ENCODE measurements around the gene ZNF587. TPM values are rescaled to one million over a fixed set of nuclear protein-coding genes. Genes with fewer than 3 reads are reported as not detected.
A peak's percentile ranks its signal among the peaks of the same experiment; 100 is the strongest.
"Not testable (repeated sequence)": the region's sequence is repeated elsewhere in the genome, so short reads cannot be mapped to it uniquely, and the experiment has no call there.

The ZNF587 gene
- polyA plus RNA-seq (ENCODE audit: insufficient read length): 54.5 TPM
- long read RNA-seq, donor 1, full-length matches to known transcripts: 4 of 22 reads
- long read RNA-seq, donor 1, partial matches to known transcripts: 18 of 22 reads
- long read RNA-seq, donor 1, other reads (novel, unspliced or antisense): 0 of 22 reads
- long read RNA-seq, donor 2, full-length matches to known transcripts: 3 of 3 reads
- long read RNA-seq, donor 2, partial matches to known transcripts: 0 of 3 reads
- long read RNA-seq, donor 2, other reads (novel, unspliced or antisense): 0 of 3 reads
- long read RNA-seq, donor 3, partial matches to known transcripts: 0 of 1 reads
- long read RNA-seq, donor 3, other reads (novel, unspliced or antisense): 0 of 1 reads
- long read RNA-seq, donor 4, full-length matches to known transcripts: 1 of 1 reads
- long read RNA-seq, donor 4, partial matches to known transcripts: 0 of 1 reads
- long read RNA-seq, donor 4, other reads (novel, unspliced or antisense): 0 of 1 reads
- long read RNA-seq, donor 5, partial matches to known transcripts: 11 of 21 reads
- long read RNA-seq, donor 5, other reads (novel, unspliced or antisense): 10 of 21 reads
- long read RNA-seq, donor 6, full-length matches to known transcripts: 3 of 3 reads
- long read RNA-seq, donor 6, partial matches to known transcripts: 0 of 3 reads
- long read RNA-seq, donor 6, other reads (novel, unspliced or antisense): 0 of 3 reads
- long read RNA-seq, donor 7, full-length matches to known transcripts: 3 of 3 reads
- long read RNA-seq, donor 7, partial matches to known transcripts: 0 of 3 reads
- long read RNA-seq, donor 7, other reads (novel, unspliced or antisense): 0 of 3 reads
- long read RNA-seq, donor 8, full-length matches to known transcripts: 2 of 2 reads
- long read RNA-seq, donor 8, partial matches to known transcripts: 0 of 2 reads
- long read RNA-seq, donor 8, other reads (novel, unspliced or antisense): 0 of 2 reads

DNA sequence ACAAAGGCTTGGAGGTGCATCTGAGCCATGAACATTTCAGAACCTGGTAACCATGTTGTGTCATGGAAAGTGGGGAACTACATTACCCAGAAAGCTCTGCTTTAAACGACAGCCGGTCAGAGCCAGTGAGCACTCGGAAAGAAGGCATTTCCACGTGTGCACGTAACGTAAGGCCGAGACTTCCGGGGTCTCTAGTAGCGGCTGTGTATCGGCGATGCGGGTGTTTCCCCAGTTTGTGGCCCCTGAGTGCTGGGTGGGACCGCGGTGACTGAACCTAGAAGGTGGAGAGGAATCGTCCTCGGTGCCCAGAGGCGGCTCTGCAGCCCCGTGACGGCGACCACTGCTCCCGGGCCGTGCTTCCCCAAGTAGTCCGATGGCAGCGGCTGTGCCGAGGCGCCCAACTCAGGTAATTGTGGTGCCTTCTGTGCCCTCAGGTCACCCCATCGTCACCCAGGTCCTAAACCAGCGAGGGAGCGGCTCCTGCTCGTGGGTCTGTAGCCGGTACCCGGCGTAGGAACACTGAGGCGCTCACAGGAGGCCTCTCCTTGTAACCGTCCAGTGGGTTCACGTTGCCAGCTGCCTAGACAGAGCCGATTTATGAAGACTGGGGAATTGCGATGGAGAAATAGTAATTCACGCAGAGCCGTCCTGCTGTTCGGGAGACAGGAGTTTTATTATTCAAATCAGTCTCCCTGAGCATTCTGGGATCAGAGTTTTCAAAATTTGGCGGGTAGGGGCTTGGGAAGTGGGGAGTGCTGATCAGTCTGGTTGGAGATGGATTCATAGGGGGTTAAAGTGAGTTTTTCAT lies at the start of gene ZNF587:
Gene ZNF587, plus strand, starts transcription at position 194 of the 808 bp plus-strand sequence. Its CDS starts 180 bp downstream, at position 374.
- DNase-seq: peak; percentile 78

DNA sequence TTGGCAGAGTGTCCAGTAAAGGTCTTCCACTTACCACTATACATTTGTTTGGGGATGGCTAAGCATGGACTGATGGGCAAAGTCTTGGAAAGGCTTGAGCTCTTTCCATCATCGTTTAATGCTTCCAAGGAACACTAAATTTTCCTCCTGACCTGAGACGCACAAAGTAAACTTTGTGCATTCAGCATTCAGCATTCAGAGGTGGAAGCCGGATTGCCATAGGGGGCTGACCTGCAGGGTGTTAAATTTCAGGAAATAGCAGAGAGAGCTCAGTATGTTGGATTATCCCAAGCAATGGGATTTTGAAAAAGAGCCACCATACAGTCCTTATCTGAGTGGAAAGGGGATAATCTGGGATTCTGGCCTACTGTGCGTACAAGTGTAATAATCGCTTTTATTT lies 49.0 kb upstream of the ZNF587 start:
- no peak for DNase-seq

DNA sequence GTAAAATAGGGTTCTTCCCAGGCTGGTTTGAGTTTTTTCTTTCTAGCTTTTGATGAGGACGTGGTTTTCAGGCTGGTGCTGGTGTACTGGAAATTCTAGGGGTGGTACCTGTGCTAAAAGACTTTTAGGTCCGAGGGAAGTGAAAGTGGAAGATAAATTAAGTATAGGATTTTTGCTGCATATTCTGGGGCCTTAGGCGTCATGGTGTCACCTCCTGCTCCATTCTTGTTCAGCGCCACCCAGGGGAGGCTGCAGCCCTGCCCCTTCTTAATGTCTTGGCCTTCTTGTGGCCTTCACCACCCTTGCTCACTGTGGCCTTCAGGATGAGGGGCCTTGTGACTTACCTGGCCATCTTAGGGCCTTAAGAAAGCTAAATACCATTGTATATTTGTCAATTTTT lies 47.4 kb upstream of the ZNF587 start:
- no peak for DNase-seq

DNA sequence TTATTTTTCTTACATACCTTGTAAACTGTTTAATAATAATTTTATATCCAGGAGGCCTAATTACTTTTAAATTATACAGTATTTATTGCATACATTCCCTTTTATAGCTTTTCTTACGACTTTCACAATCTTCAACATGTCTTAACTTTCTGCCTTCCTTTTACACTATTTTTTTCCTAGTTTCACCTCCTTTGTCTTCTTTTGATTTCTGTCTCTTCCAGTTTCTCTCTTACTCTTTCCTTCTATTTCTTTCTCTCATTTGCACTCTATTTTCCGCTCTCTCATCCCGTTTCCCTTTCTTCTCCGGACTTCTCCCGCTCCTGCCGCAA lies 46.4 kb upstream of the ZNF587 start:
- DNase-seq: no peak

DNA sequence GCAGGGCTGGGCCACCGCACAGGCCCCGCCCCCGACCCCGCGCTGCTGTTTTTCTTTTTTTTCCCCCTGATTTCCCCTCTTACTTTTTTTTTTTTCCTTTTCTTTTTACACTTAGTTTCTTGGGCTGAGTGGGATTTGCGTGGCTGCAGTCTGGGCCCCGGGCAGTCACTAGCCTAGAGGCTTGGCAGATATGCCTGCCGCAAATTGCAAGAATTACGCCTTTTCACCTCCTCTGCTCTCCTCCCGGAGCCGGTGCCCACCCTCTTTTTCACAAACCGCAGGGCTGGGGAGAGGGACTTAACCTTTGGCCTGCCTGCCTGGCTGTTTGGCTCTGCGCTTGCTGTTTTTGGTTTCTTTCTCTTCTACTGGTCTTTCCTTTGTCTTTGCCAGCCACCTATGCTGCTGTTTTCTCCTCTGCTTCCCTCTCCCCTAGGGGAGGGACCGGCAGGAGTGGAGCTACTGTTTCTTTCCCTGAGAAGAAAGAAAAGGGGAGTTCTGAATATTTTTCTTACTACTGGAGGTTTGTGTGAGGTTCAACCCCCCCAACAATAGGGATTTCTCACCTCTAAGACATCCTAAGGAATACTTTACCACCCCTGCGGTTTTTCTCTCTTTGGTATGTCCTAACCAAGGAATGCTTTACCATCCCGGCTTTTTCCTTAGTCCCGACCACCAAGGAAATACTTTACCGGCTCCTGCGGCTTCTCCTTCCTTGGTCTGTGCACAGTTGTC lies 45.9 kb upstream of the ZNF587 start:
- peak; percentile 53 for DNase-seq

DNA sequence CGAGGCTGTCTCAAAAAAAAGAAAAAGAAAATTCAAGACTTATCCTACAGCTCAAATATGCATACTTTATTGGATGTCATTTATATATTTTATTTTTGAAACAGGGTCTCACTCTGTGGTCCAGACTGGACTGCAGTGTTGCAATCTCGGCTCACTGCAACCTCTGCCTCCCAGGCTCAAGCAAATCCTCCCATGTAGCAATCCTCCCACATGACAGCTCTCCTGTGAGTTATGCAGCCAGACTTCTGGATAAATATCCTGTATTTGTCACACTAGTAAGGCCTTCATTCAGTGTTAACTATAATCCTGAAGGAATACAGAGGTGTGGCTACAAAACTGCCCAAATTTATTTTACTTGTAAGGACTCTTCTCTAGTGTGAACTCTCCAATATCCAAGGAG lies 42.1 kb upstream of the ZNF587 start:
- no peak for DNase-seq

DNA sequence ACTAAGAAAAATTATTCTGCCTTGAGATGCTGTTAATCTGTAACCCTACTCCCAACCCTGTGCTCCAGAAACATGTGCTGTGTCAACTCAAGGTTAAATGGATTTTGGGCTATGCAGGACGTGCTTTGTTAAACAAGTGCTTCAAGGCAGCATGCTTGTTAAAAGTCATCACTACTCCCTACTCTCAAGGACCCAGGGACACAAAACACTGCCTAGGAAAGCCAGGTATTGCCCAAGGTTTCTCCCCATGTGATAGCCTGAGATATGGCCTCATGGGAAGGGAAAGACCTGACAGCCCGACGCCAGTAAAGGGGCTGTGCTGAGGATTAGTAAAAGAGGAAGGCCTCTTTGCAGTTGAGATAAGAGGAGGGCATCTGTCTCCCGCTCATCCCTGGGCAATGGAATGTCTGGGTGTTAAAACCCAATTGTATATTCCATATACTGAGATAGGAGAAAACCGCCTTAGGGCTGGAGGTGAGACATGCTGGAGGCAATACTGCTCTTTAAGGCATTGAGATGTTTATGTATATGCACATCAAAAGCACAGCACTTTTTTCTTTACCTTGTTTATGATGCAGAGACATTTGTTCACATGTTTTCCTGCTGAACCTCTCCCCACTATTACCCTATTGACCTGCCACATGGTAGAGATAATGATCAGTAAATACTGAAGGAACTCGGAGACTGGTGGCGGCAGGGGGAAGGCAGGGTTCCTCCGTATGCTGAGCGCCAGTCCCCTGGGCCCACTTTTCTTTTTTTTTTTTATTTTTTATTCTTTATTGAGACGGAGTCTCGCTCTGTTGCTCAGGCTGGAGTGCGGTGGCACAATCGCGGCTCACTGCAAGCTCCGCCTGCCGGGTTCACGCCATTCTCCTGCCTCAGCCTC lies 39.0 kb upstream of the ZNF587 start:
- DNase-seq: not testable (repeated sequence)

DNA sequence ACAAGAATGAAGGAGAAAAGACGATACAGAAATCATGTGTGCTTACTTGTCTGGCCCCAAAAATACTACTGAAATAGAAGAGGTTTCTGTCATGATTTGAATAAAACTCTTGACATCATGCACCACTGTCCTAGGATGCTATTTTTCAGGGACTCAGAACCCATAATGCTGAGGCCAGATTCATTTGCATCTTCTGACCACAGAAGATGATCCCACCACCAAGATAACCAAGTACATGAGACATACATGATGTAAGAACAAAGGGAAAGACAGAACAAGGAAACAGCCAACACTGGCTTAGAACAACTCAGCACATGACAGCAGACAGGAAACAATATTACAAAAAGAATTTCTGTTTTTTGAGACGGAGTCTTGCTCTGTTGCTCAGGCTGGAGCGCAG lies 37.4 kb upstream of the ZNF587 start:
- DNase-seq: no peak

DNA sequence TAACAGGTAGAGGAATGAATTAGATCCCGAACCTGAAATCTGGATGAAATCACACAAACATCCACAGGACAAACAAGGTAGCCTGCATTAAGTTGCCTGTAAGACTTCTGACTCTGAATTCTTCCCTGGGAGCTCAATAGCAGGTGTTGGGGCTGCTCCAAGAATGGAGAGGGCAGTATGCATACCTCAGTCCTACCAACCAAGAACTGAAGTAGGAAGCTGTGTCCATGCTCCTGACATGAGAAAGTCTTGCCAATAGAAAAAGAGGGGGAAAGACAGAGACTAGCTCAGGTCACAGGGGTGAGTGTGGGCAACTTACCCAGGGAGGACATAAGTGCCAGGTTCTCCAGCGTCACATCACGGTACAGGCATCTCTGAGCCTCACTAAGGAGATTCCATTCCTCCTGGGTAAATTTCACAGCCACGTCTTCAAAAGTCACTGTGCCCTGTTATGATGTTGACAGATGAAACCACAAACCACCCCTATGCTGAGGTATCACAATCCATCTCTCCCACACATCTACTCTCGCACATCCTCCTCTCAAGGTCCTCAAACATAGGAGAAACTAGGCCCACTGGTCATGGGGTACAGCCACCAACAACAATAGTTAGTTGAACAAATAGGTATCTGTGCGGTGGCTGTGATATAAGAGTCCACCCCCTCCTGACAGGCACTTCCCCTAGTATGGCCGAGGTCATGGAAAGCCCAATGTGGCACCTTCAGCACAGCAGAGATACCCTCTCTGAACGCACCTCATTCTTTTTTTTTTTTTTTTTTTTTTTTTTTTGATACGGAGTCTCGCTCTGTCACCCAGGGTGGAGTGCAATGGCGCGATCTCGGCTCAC lies 36.5 kb upstream of the ZNF587 start:
- DNase-seq: not testable (repeated sequence)

DNA sequence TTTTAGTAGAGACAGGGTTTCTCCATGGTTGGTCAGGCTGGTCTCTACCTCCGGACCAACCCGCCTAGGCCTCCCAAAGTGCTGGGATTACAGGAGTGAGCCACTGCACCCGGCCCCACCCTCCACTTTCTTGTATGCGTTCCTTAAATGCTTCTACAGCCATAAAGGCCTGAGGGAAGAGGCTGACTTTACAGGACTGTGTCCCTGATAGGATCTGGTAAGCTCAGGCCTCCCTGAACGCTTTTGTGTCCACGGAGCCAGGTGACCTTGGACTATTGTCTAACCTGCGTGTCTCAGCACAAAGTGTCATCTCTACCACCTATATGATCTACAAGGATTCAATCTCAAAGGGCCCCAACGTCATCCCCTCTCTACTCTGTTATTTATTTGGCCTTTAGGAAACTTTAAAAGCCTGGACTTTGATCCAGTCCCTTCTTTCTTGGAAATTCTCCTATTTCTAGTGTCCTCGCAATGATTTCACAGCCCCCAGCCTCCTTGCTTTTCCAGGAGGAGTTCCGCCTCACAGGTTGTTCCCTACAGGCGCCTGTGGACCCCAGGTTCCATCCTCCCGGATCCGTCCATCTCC lies 35.6 kb upstream of the ZNF587 start:
- no peak for DNase-seq

DNA sequence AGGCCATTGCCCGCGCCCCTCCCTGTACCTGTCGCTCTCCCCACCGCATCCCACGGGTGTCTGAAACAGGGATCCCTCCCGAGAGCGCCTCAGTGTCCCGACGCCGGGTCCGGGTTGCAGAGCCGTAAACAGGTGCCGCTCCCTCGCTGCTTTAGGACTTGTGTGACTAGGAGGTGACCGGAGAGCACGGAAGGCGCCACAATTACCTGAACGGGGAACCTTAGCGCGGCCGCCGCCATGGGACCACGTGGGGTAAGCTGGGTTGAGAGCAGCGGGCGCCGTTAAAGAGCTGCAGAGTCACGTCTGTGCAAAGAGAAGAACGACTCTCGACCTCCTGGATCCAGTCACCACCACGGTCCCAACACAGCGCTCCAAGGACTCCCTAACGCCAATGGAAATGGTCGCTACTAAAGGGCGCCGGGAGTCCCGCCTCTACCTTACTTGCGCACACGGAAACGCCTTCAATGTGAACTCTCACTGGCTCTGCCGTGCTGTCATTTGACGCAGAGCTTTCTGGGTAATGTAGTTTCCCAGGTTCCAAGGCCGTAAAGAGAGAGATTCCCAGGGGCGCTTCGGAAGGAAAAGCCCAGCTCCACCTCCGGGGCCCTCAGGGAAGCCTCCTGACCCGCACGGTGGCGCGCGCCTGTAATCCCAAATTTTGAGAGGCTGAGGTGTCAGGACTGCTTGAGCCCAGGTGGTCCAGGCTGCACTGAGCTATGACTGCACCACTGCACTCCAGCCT lies 35.0 kb upstream of the ZNF587 start, which contains the start of gene ZNF552:
Gene ZNF552, minus strand, starts transcription at position 409 of the 742 bp plus-strand sequence. Its CDS starts 170 bp downstream, at position 239.
- DNase-seq: peak; percentile 89

DNA sequence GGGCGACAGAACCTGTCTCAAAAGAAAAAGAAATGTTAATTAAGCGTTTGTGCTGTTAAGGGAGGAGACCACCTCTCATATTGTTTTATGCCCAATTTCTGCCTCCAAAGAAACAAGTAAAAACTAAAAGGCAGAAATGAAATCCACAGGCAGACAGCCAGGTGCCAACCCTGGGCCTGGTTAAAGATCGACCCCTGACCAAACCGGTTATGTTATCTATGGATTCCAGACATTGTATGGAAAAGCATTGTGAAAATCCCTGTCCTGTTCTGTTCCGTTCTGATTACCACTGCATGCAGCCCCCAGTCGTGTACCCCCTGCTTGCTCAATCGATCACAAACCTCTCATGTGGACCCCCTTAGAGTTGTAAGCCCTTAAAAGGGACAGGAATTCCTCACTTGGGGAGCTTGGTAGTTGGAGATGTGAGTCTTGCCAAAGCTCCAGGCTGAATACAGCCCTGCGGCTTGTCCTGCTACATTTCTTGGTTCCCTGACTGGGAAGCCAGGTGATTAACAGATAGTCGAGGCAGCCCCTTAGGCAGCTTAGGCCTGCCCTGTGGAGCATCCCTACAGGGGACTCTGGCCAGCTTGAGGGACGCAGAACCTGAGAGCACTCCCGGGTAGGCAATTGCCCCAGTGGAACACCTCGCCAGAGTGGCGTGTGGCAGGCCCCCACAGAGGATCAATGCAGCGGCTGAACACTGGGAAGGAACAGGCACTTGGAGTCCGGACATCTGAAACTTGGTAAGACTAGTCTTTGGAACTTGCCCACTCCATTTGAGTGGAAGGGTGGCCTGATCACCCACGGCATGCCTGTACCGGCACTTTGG lies 34.2 kb upstream of the ZNF587 start:
- no peak for DNase-seq

DNA sequence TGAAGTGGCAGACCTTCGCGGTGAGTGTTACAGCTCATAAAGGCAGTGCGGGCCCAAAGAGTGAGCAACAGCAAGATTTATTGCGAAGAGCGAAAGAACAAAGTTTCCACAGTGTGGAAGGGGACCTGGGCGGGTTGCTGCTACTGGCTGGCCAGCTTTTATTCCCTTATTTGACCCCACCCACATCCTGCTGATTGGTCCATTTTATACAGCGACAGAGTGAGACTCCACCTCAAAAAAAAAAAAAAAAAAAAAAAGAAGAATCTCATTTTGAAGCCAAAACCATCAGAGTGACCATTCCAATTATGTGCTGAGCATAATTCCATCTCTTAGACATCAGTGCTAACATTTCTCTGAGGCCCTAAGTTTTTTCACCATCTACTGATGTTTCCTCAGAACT lies 33.0 kb upstream of the ZNF587 start:
- DNase-seq: no peak

DNA sequence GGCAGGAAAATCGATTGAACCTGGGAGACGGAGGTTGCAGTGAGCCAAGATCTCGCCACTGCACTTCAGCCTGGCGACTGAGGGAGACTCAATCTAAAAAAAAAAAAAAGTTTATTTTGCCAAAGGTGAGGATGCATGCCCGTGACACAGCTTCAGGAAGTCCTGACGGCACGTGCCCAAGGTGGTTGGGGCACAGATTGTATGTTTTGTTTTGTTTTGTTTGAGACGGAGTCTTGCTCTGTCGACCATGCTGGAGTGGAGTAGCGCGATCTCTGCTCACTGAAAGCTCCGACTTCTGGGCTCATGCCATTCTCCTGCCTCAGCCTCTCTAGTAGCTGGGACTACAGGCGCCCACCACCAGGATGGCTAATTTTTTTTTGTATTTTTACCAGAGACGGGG lies 31.7 kb upstream of the ZNF587 start:
- DNase-seq: no peak

DNA sequence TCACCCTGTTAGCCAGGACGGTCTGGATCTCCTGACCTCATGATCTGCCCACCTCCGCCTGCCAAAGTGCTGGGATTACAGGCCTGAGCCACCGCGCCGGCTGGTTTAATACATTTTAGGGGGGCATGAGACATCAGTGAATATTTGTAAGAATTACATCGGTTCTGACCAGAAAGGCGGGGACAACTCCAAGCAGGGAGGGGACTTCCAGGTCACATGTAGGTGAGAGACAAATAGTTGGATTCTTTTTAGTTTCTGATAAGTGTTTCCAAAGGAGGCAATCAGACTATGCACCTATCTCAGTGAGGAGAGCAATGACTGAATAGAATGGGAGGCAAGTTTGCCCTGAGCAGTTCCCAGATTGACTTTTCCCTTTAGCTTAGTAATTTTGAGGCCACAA lies 31.3 kb upstream of the ZNF587 start:
- DNase-seq: no peak

DNA sequence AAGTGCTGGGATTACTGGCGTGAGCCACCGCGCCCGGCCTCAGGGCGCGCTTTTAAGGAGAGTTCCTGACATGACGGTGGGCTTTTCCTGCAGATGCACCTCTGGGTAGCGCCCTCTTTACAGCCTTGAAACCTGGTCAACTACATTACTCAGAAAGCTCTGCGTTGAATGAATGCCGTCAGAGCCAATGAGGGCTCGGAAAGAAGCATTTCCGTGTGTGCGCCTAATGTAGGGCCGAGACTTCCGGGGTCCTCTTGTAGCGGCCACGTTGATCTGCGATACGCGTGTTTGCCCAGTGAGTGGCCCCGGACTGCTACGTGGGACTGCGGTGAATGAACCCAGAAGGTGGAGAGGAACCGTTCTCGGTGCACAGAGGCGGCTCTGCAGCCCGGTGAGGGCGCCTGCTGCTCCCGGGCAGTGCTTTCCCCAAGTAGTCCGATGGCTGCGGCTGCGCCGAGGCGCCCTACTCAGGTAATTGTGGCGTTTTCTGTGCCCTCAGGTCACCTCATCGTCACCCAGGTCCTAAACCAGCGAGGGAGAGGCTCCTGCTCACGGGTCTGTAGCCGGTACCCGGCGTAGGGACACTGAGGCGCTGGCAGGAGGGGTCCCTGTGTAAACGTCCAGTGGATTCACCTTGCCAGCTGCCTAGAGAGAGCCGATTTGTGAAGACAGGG lies 30.0 kb upstream of the ZNF587 start:
- DNase-seq: peak; percentile 90

DNA sequence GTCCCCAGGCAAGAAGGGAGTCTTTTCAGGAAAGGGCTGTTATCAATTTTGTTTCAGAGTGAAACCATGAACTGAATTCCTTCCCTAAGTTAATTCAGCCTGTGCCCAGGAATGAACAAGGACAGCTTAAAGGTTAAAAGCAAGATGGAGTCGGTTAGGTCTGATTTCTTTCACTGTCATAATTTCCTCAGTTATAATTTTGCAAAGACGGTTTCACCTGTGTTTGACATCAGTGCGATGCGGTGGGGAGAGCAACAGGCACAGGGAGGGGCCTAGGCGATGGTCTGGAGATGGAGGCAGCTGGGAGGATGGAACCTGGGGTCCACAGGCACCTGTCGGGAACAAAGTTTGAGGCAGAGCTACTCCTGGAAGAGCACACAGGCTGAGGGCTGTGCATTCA lies 29.1 kb upstream of the ZNF587 start:
- no peak for DNase-seq

Data from left kidney (tissue), 8 donors.